Immature natural killer cell (primary cell): ENCODE measurements around the gene C1GALT1. TPM values are rescaled to one million over a fixed set of nuclear protein-coding genes. Genes with fewer than 3 reads are reported as not detected.

Source experiments
- DNase-seq, 3 donors: peaks; one replicate each; pipeline ENCODE4 v3.0.0; 2022; ENCODE audit warnings: mixed read lengths in 1 of 3
- H3K27ac Mint-ChIP-seq, 6 donors: one replicate each; pipeline ENCODE4 v1.8.0; 2020; ENCODE audit warnings: mixed read lengths in 6 of 6, mild to moderate bottlenecking in 5 of 6, inconsistent platforms in 4 of 6, moderate library complexity in 3 of 6
- H3K27me3 Mint-ChIP-seq, 3 donors: one replicate each; pipeline ENCODE4 v1.8.0; 2020 to 2021; ENCODE audit warnings: low read depth in 3 of 3, mild to moderate bottlenecking in 3 of 3, mixed read lengths in 3 of 3, moderate library complexity in 3 of 3, inconsistent platforms in 1 of 3
- H3K36me3 Mint-ChIP-seq, 3 donors: one replicate each; pipeline ENCODE4 v1.8.0; 2020; ENCODE audit warnings: mixed read lengths in 3 of 3, inconsistent platforms in 2 of 3, mild to moderate bottlenecking in 2 of 3
- H3K4me1 Mint-ChIP-seq, 2 donors: one replicate each; pipeline ENCODE4 v1.8.0; 2020; ENCODE audit warnings: inconsistent platforms in 2 of 2, mild to moderate bottlenecking in 2 of 2, mixed read lengths in 2 of 2, moderate library complexity in 1 of 2
- H3K4me3 Mint-ChIP-seq, 5 donors: one replicate each; pipeline ENCODE4 v1.8.0; 2020; ENCODE audit warnings: mild to moderate bottlenecking in 5 of 5, mixed read lengths in 5 of 5, inconsistent platforms in 3 of 5, moderate library complexity in 3 of 5
- H3K9me3 Mint-ChIP-seq, 6 donors: one replicate each; pipeline ENCODE4 v1.8.0; 2020; ENCODE audit warnings: mild to moderate bottlenecking in 6 of 6, mixed read lengths in 6 of 6, inconsistent platforms in 4 of 6, moderate library complexity in 3 of 6
- polyA plus RNA-seq, 3 donors: library from polyadenylated mRNA; unstranded; fragments of 300-500 nt; fragmentation: Illumina TruSeq; gene quantifications; one replicate each; pipeline ENCODE4 v1.2.3, GENCODE V29; 2021

The C1GALT1 gene
- polyA plus RNA-seq, 3 donors from 2014 or later, result 56.8 to 83.9 (median 59.4) TPM

- Mint-ChIP-seq H3K9me3 (no peaks in the 10 kb centered on the region), H3K27ac (no peak overlapping the region), H3K4me3 (no peak overlapping the region), H3K27me3 (no peaks in the 10 kb centered on the region), H3K36me3 (peaks cover 17 to 31% (median 18%) of the 10 kb centered on the region in 3 donors), H3K4me1 (peaks cover 19 to 45% of the 10 kb centered on the region in 2 donors)
- no peak for DNase-seq
Measured at GRCh38 chr7:7214398-7215347, 32.3 kb downstream of the C1GALT1 start.

GRCh38 chr7:7216279-7216678 lies 33.9 kb downstream of the C1GALT1 start:
- no peaks in the 10 kb centered on the region for H3K9me3 Mint-ChIP-seq
- DNase-seq, result no peak

DNA sequence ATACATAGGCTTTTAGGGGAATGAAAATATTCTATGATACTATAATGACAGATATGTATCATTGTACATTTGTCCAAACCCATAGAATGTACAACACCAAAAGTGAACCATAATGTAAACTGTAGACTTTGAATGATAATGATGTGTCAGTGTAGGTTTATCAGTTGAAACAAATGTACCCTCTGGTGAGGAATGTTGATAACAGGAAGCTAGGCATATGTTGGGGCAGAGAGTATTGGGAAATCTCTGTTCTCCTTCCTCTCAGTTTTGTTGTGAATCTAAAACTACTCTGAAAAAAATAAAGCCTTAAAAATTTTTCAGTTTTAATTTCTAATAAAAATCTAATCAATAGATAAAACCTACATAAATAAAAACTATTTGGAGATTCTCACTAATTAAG lies 36.9 kb downstream of the C1GALT1 start:
- H3K4me1 Mint-ChIP-seq, result peaks cover 27 to 46% of the 10 kb centered on the region in 2 donors
- H3K36me3 Mint-ChIP-seq, result peaks cover 13 to 18% (median 18%) of the 10 kb centered on the region in 3 donors
- no peaks in the 10 kb centered on the region for H3K27me3 Mint-ChIP-seq
- H3K27ac Mint-ChIP-seq, result no peak overlapping the region
- no peak for DNase-seq
- no peak overlapping the region for H3K4me3 Mint-ChIP-seq
- no peaks in the 10 kb centered on the region for H3K9me3 Mint-ChIP-seq

More at GRCh38 chr7:7216279-7216678, 33.9 kb downstream of the C1GALT1 start:
- Mint-ChIP-seq H3K27me3 (no peaks in the 10 kb centered on the region), H3K27ac (peak overlapping the region in 1 of 6 donors; percentile 47), H3K4me1 (peaks cover 16 to 38% of the 10 kb centered on the region in 2 donors), H3K4me3 (no peak overlapping the region), H3K36me3 (peaks cover 13 to 21% (median 18%) of the 10 kb centered on the region in 3 donors)

DNA sequence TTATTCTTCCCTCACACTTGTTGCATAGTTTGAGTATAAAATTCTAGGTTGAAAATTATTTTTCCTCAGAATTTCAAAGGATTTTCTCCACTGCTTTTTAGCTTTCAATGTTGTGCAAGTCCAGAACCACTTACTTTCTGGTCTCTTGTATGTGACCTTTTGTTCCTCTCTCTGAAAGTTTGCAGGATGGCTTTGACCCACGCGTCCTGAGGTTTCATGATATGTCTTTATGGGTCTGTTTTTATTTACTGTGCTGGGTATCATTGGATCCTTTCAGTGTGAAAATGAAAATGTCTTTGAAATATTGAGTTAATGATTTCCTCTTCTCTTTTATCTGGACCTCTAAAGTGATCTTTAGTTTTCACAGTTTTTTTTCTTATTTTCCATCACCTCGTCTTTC lies 38.5 kb downstream of the C1GALT1 start:
- Mint-ChIP-seq H3K36me3 (peaks cover 10 to 18% (median 13%) of the 10 kb centered on the region in 3 donors), H3K27ac (peak overlapping the region; percentile 1 to 69 (median 19)), H3K27me3 (peaks cover 0 to 1% (median 0%) of the 10 kb centered on the region in 3 donors), H3K4me3 (no peak overlapping the region), H3K4me1 (peaks cover 34 to 61% of the 10 kb centered on the region in 2 donors), H3K9me3 (no peaks in the 10 kb centered on the region)
- DNase-seq, result no peak

GRCh38 chr7:7221599-7222038 lies 39.3 kb downstream of the C1GALT1 start:
- DNase-seq, result no peak
- peak overlapping the region in 5 of 6 donors; percentile 6 to 69 (median 54) for H3K27ac Mint-ChIP-seq
- peaks cover 9 to 14% (median 13%) of the 10 kb centered on the region in 3 donors for H3K36me3 Mint-ChIP-seq
- peak overlapping the region in 1 of 5 donors; percentile 52 for H3K4me3 Mint-ChIP-seq
- H3K4me1 Mint-ChIP-seq, result peaks cover 34 to 69% of the 10 kb centered on the region in 2 donors
- no peaks in the 10 kb centered on the region for H3K9me3 Mint-ChIP-seq
- peaks cover 0 to 1% (median 0%) of the 10 kb centered on the region in 3 donors for H3K27me3 Mint-ChIP-seq

DNA sequence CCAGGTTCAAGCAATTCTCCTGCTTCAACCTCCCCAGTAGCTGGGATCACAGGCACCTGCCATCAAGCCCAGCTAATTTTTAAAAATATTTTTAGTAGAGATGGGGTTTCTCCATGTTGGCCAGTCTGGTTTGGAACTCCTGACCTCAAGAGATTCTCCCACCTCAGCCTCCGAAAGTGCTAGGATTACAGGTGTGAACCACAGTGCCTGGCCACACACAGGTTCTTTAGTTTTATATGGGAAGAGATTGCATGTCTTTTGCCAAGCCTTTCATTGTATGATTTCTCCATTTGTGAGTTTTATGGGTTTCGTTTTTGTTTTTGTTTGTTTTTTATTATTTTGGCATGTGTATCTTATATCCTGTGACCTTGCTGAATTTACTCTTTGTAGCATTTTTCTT lies 40.9 kb downstream of the C1GALT1 start:
- H3K4me3 Mint-ChIP-seq, result peak overlapping the region in 2 of 5 donors; percentile 23 to 72
- H3K27ac Mint-ChIP-seq, result peak overlapping the region in 1 of 6 donors; percentile 20
- H3K4me1 Mint-ChIP-seq, result peaks cover 29 to 67% of the 10 kb centered on the region in 2 donors
- H3K9me3 Mint-ChIP-seq, result no peaks in the 10 kb centered on the region
- no peak for DNase-seq
- H3K36me3 Mint-ChIP-seq, result peaks cover 2 to 5% (median 2%) of the 10 kb centered on the region in 3 donors
- H3K27me3 Mint-ChIP-seq, result peaks cover 0 to 1% (median 0%) of the 10 kb centered on the region in 3 donors

- H3K4me3 Mint-ChIP-seq, result no peak overlapping the region
- H3K27me3 Mint-ChIP-seq, result peaks cover 0 to 2% (median 1%) of the 10 kb centered on the region in 3 donors
- H3K9me3 Mint-ChIP-seq, result peaks cover 2 to 9% (median 7%) of the 10 kb centered on the region in 6 donors
- no peak for DNase-seq
- peaks cover 8 to 15% (median 8%) of the 10 kb centered on the region in 3 donors for H3K36me3 Mint-ChIP-seq
- H3K27ac Mint-ChIP-seq, result no peak overlapping the region
- H3K4me1 Mint-ChIP-seq, result peaks cover 33 to 74% of the 10 kb centered on the region in 2 donors
Measured at GRCh38 chr7:7226407-7226806, 44.1 kb downstream of the C1GALT1 start.

DNA sequence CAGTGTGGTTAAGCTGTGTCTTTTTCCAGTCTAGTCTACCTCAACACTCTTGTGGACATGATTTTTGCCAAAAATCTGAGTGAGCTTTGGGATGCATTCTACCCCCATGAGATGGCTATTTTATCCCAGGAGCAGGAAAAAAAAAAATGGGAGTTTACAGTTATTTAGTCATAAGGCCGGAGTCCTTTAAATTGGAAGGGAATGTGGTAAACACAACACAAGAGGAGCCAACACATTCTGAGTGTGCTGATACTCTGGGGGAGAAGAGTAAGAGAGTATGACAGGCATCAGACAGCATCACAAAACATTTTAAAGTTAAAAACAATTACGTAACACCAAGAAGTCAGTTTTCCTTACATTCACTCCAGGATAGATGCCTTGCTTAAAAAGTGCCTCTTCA lies 46.1 kb downstream of the C1GALT1 start:
- Mint-ChIP-seq H3K27me3 (peaks cover 1 to 3% (median 2%) of the 10 kb centered on the region in 3 donors), H3K36me3 (peaks cover 16 to 23% (median 17%) of the 10 kb centered on the region in 3 donors), H3K9me3 (peaks cover 5 to 16% (median 14%) of the 10 kb centered on the region in 6 donors), H3K4me3 (no peak overlapping the region), H3K4me1 (peaks cover 30 to 71% of the 10 kb centered on the region in 2 donors), H3K27ac (peak overlapping the region in 5 of 6 donors; percentile 8 to 81 (median 28))
- DNase-seq, result no peak

GRCh38 chr7:7228967-7229366 lies 46.6 kb downstream of the C1GALT1 start:
- Mint-ChIP-seq H3K9me3 (peaks cover 5 to 16% (median 14%) of the 10 kb centered on the region in 6 donors), H3K4me3 (no peak overlapping the region), H3K4me1 (peaks cover 28 to 71% of the 10 kb centered on the region in 2 donors), H3K36me3 (peaks cover 16 to 23% (median 17%) of the 10 kb centered on the region in 3 donors), H3K27ac (peak overlapping the region in 5 of 6 donors; percentile 8 to 81 (median 68)), H3K27me3 (peaks cover 1 to 5% (median 2%) of the 10 kb centered on the region in 3 donors)
- DNase-seq, result no peak

DNA sequence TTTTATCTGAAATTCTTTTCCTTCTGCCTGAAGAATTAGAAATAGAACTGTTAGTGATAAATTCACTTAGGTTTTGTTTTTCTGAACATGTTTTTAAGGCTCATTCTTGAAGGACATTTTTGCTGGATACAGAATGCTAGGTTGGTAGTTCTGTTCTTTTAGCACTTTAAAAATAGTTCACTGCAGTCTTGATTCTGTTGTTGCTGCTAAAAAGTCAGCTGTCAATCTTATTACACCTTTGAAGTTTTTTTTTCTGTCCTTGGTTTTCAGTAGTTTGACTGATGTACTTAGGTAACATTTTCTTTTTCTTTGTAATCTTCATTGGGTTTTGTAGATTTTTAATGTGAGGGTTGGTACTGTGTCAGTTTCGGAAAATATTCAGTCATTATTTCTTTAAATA lies 48.7 kb downstream of the C1GALT1 start:
- H3K4me3 Mint-ChIP-seq, result no peak overlapping the region
- H3K36me3 Mint-ChIP-seq, result peaks cover 17 to 27% (median 21%) of the 10 kb centered on the region in 3 donors

DNA sequence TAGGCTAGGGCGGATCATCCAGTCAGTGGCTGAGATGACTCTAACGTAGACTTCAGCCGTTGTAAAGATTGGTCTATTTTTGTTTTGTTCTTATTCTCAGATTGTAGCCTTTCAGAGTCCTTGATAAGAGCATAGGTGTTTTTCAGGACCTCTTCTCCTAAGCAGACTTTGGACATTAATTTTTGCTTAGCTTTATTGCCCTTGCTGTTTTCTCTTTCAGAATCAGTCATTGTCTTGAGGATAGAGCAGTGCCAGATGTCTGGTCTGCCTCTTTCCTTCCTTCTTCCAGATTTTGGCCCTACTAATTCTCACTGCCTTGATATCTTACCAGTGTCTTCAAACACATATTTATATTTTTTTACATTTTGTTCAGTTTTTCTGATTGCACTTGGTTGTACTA lies 49.5 kb downstream of the C1GALT1 start:
- no peak for DNase-seq
- Mint-ChIP-seq H3K27ac (peak overlapping the region in 2 of 6 donors; percentile 68 to 69), H3K36me3 (peaks cover 17 to 25% (median 23%) of the 10 kb centered on the region in 3 donors), H3K4me1 (peaks cover 28 to 58% of the 10 kb centered on the region in 2 donors), H3K4me3 (no peak overlapping the region), H3K27me3 (peaks cover 0 to 5% (median 2%) of the 10 kb centered on the region in 3 donors), H3K9me3 (peaks cover 5 to 16% (median 14%) of the 10 kb centered on the region in 6 donors)

More for the DNA sequence above, 48.7 kb downstream of the C1GALT1 start:
- DNase-seq, result no peak
- Mint-ChIP-seq H3K4me1 (peaks cover 22 to 60% of the 10 kb centered on the region in 2 donors), H3K27ac (peak overlapping the region in 3 of 6 donors; percentile 26 to 55 (median 40)), H3K9me3 (peaks cover 5 to 16% (median 14%) of the 10 kb centered on the region in 6 donors), H3K27me3 (peaks cover 0 to 5% (median 2%) of the 10 kb centered on the region in 3 donors)

- Mint-ChIP-seq H3K4me3 (no peak overlapping the region), H3K9me3 (peaks cover 5 to 15% (median 13%) of the 10 kb centered on the region in 6 donors), H3K27me3 (peaks cover 0 to 5% (median 2%) of the 10 kb centered on the region in 3 donors), H3K4me1 (peaks cover 27 to 63% of the 10 kb centered on the region in 2 donors), H3K27ac (peak overlapping the region in 2 of 6 donors; percentile 62 to 82), H3K36me3 (peaks cover 24 to 34% (median 24%) of the 10 kb centered on the region in 3 donors)
- DNase-seq, result no peak
Measured at GRCh38 chr7:7235347-7235746, 53.0 kb downstream of the C1GALT1 start.

DNA sequence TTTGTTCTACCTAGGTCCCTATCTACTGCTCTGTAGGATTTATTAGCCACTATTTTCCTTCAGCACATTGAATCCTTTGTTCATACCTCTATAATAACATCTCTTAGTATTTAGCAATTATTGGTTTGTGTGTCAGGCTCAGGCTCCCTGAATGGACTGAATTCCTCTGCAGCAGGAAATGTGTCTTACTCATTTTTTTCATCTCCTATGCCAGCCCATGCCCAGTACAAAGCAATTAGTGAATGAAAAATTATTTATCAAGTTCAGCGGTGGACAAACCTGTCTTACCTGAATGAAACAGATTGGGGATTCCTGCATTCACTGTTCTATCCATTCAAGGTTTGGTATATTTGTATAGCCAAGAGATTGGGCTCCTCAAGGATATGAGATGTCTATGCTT lies 53.7 kb downstream of the C1GALT1 start:
- H3K36me3 Mint-ChIP-seq, result peaks cover 18 to 33% (median 20%) of the 10 kb centered on the region in 3 donors
- peaks cover 5 to 11% (median 10%) of the 10 kb centered on the region in 6 donors for H3K9me3 Mint-ChIP-seq
- H3K4me1 Mint-ChIP-seq, result peaks cover 27 to 63% of the 10 kb centered on the region in 2 donors
- peak overlapping the region in 4 of 6 donors; percentile 35 to 82 (median 71) for H3K27ac Mint-ChIP-seq
- no peak overlapping the region for H3K4me3 Mint-ChIP-seq
- H3K27me3 Mint-ChIP-seq, result peaks cover 0 to 5% (median 0%) of the 10 kb centered on the region in 3 donors
- DNase-seq, result no peak
